ENCODE data around the gene FOXJ1. TPM values are rescaled to one million over a fixed set of nuclear protein-coding genes. Genes with fewer than 3 reads are reported as not detected.

The FOXJ1 gene
- total RNA-seq, 2 donors from 2014 or later = 1.3 to 2.1 TPM

- H3K4me3 Mint-ChIP-seq = no peak overlapping the region
- no peaks in the 10 kb centered on the region for H3K9me3 ChIP-seq (ENCODE audit: control insufficient read depth, low read length, poor library complexity, severe bottlenecking)
- peaks cover 4% of the 10 kb centered on the region for H3K36me3 Mint-ChIP-seq (ENCODE audit: low read depth)
- no peak for ATAC-seq
- peaks cover 4% of the 10 kb centered on the region for H3K4me1 Mint-ChIP-seq
- DNase-seq = no peak
- H3K27ac Mint-ChIP-seq = no peak overlapping the region
- no peaks in the 10 kb centered on the region for H3K27me3 Mint-ChIP-seq
Measured at GRCh38 chr17:76173474-76173873, 32.4 kb upstream of the FOXJ1 start.

DNA sequence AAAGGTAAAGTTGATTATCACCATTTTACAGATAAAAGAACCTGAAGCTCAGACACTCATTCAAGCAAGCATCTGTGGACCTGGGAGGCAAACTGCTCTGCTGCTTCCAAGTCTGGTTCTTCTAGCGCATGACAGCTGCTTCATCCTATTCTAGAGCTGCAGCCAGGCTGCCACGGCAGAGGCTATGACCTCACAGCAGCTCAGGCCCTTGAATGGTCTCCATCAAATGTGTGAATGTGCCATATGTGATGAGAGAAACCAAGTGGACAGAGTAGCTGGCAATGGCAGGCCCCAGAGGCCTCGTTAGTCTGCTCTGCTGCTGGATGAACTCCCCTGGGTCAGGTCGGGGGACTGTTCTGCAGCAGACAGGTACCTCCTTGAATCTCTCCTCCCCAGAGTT is 30.7 kb upstream of the FOXJ1 start:
- Mint-ChIP-seq H3K4me3 (no peak overlapping the region), H3K36me3 (ENCODE audit: low read depth) (peaks cover 5% of the 10 kb centered on the region), H3K27me3 (no peaks in the 10 kb centered on the region), H3K27ac (peak overlapping the region; percentile 14), H3K4me1 (peaks cover 7% of the 10 kb centered on the region)
- ATAC-seq (no peak), DNase-seq (no peak)
- H3K9me3 ChIP-seq (ENCODE audit: control insufficient read depth, low read length, poor library complexity, severe bottlenecking) = no peaks in the 10 kb centered on the region

- H3K4me3 Mint-ChIP-seq = no peak overlapping the region
- no peaks in the 10 kb centered on the region for H3K27me3 Mint-ChIP-seq
- peaks cover 5% of the 10 kb centered on the region for H3K36me3 Mint-ChIP-seq (ENCODE audit: low read depth)
- no peaks in the 10 kb centered on the region for H3K9me3 ChIP-seq (ENCODE audit: control insufficient read depth, low read length, poor library complexity, severe bottlenecking)
- DNase-seq (no peak), ATAC-seq (no peak)
- H3K4me1 Mint-ChIP-seq = peaks cover 4% of the 10 kb centered on the region
- no peak overlapping the region for H3K27ac Mint-ChIP-seq
Measured at GRCh38 chr17:76170114-76170513, 29.1 kb upstream of the FOXJ1 start.

DNA sequence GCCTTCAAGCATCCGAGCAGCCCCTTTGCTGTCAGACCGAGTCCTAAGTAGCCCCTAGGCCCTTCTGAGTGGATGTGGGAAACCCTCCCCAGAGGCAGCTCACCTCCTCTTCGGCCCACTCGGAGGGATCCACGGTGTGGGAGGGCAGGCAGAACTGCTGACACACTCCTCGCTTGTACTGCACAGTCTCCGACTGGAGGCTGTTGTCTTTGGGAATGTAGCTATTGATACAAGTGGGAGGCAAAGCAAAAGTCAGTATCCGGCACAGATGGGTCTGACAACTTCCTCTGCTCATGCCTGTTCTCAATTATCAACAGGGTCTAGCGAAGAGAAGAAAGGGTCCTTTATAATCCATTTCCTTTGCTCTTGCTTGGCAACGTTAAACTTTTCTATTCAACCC is 25.9 kb upstream of the FOXJ1 start:
- no peak for DNase-seq

GRCh38 chr17:76166168-76166567 is 25.1 kb upstream of the FOXJ1 start:
- no peak overlapping the region for H3K27ac Mint-ChIP-seq
- no peaks in the 10 kb centered on the region for H3K9me3 ChIP-seq (ENCODE audit: control insufficient read depth, low read length, poor library complexity, severe bottlenecking)
- peaks cover 8% of the 10 kb centered on the region for H3K4me1 Mint-ChIP-seq
- no peaks in the 10 kb centered on the region for H3K27me3 Mint-ChIP-seq
- H3K4me3 Mint-ChIP-seq = no peak overlapping the region
- ATAC-seq = no peak
- peaks cover 5% of the 10 kb centered on the region for H3K36me3 Mint-ChIP-seq (ENCODE audit: low read depth)
- DNase-seq = no peak

More for the DNA sequence above, 25.9 kb upstream of the FOXJ1 start:
- ATAC-seq = no peak
- no peaks in the 10 kb centered on the region for H3K9me3 ChIP-seq (ENCODE audit: control insufficient read depth, low read length, poor library complexity, severe bottlenecking)
- Mint-ChIP-seq H3K4me3 (no peak overlapping the region), H3K27me3 (no peaks in the 10 kb centered on the region), H3K4me1 (peaks cover 8% of the 10 kb centered on the region), H3K36me3 (ENCODE audit: low read depth) (peaks cover 5% of the 10 kb centered on the region), H3K27ac (no peak overlapping the region)

DNA sequence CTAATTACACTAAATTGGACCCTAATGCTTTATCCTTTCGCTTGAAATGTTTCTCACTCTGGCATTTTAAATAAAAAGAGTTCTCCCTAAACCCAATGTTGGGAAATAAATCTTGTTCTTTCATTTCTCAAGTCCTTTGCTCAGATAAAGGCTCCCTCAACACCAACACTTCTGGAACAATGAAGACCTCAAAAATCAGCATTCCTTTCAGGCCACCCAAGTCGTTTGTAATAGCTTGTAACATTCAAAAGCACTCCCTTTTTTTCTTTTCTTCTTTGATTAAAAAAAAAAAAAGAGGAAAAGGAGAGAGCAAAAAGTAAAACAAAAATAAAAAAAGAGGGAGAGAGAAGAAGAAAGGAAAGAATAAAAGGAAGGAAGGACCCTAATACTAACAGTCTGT is 23.3 kb upstream of the FOXJ1 start:
- no peak for ATAC-seq
- Mint-ChIP-seq H3K4me3 (no peak overlapping the region), H3K27ac (peak overlapping the region; percentile 67), H3K27me3 (no peaks in the 10 kb centered on the region), H3K36me3 (ENCODE audit: low read depth) (peaks cover 5% of the 10 kb centered on the region), H3K4me1 (peaks cover 8% of the 10 kb centered on the region)
- no peaks in the 10 kb centered on the region for H3K9me3 ChIP-seq (ENCODE audit: control insufficient read depth, low read length, poor library complexity, severe bottlenecking)
- DNase-seq = no peak

DNA sequence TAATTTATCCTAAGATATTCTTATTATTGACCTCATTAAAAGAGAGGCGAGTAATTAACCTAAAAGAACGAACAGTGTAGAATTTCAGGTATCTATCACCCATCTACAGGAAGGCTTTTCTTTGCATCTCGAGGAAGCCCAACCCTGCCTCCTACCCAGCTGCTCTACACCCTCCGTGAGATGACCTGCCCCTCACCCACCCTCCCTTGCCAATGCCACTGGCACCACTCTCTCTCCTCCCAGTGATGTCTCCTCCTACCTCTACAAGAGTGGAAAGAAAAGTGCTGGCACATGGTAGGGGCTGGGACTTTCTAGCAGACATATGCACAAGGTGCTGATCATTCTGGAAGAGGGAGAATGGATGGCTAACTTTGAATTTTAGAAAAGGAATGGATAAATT is 22.9 kb upstream of the FOXJ1 start:
- H3K27ac Mint-ChIP-seq = peak overlapping the region; percentile 67
- ATAC-seq (no peak), DNase-seq (no peak)
- H3K4me3 Mint-ChIP-seq = no peak overlapping the region
- H3K9me3 ChIP-seq (ENCODE audit: control insufficient read depth, low read length, poor library complexity, severe bottlenecking) = no peaks in the 10 kb centered on the region
- peaks cover 3% of the 10 kb centered on the region for H3K36me3 Mint-ChIP-seq (ENCODE audit: low read depth)
- H3K4me1 Mint-ChIP-seq = peaks cover 8% of the 10 kb centered on the region
- H3K27me3 Mint-ChIP-seq = no peaks in the 10 kb centered on the region

- no peaks in the 10 kb centered on the region for H3K9me3 ChIP-seq (ENCODE audit: control insufficient read depth, low read length, poor library complexity, severe bottlenecking)
- peaks cover 3% of the 10 kb centered on the region for H3K36me3 Mint-ChIP-seq (ENCODE audit: low read depth)
- DNase-seq (no peak), ATAC-seq (no peak)
- H3K4me1 Mint-ChIP-seq = peaks cover 7% of the 10 kb centered on the region
- H3K4me3 Mint-ChIP-seq = no peak overlapping the region
- H3K27me3 Mint-ChIP-seq = no peaks in the 10 kb centered on the region
- no peak overlapping the region for H3K27ac Mint-ChIP-seq
Measured at GRCh38 chr17:76161619-76162266, 20.7 kb upstream of the FOXJ1 start.

- peaks cover 3% of the 10 kb centered on the region for H3K36me3 Mint-ChIP-seq (ENCODE audit: low read depth)
- peaks cover 7% of the 10 kb centered on the region for H3K4me1 Mint-ChIP-seq
- no peaks in the 10 kb centered on the region for H3K27me3 Mint-ChIP-seq
- DNase-seq (no peak), ATAC-seq (no peak)
- H3K4me3 Mint-ChIP-seq = no peak overlapping the region
- no peak overlapping the region for H3K27ac Mint-ChIP-seq
- H3K9me3 ChIP-seq (ENCODE audit: control insufficient read depth, low read length, poor library complexity, severe bottlenecking) = no peaks in the 10 kb centered on the region
Measured at GRCh38 chr17:76160896-76161528, 20.0 kb upstream of the FOXJ1 start.

DNA sequence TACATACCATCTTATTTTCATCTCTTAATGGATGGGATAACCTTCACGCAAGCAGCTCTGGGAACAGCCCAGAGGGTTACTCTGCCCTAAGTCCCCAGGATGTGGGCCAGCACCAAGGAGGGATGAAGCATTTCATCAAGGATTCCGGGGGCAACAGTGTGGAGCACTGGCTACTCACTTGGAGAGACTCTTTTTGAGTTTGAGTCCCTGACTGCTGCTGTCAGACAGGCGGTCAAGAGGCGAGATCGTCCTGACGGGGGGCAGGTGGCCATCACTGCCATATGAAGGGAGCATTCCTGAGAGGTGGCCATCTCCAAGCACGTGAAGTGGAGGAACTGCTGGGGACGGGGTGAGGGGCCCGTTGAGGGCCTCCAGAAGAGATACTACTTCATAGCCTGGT is 18.1 kb upstream of the FOXJ1 start:
- no peak for DNase-seq
- H3K4me3 Mint-ChIP-seq = no peak overlapping the region
- peaks cover 7% of the 10 kb centered on the region for H3K4me1 Mint-ChIP-seq
- no peaks in the 10 kb centered on the region for H3K9me3 ChIP-seq (ENCODE audit: control insufficient read depth, low read length, poor library complexity, severe bottlenecking)
- H3K27me3 Mint-ChIP-seq = no peaks in the 10 kb centered on the region
- no peak for ATAC-seq
- H3K36me3 Mint-ChIP-seq (ENCODE audit: low read depth) = peaks cover 3% of the 10 kb centered on the region
- H3K27ac Mint-ChIP-seq = peak overlapping the region; percentile 47

GRCh38 chr17:76157759-76158158 is 16.7 kb upstream of the FOXJ1 start:
- Mint-ChIP-seq H3K4me1 (peaks cover 4% of the 10 kb centered on the region), H3K27me3 (no peaks in the 10 kb centered on the region), H3K27ac (peak overlapping the region; percentile 24), H3K4me3 (no peak overlapping the region), H3K36me3 (ENCODE audit: low read depth) (peaks cover 3% of the 10 kb centered on the region)
- DNase-seq (no peak), ATAC-seq (no peak)
- H3K9me3 ChIP-seq (ENCODE audit: control insufficient read depth, low read length, poor library complexity, severe bottlenecking) = no peaks in the 10 kb centered on the region

DNA sequence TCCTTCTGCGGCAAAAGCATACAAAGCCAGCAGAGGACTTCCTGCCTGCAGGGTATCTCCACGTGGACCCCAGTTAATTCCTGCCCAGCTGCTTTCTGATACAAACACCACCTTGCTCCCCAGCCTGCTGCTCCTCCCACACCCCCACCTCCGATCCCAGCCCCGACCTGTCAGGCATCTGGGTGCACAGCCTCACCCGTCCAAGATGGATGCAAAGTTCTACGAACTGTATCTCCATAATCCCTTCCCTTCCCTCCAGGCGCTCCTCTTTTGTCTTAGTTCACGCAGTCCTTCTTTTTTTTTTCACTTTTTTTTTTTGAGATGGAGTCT is 15.6 kb upstream of the FOXJ1 start:
- H3K36me3 Mint-ChIP-seq (ENCODE audit: low read depth) = peaks cover 3% of the 10 kb centered on the region
- H3K27me3 Mint-ChIP-seq = no peaks in the 10 kb centered on the region
- no peaks in the 10 kb centered on the region for H3K9me3 ChIP-seq (ENCODE audit: control insufficient read depth, low read length, poor library complexity, severe bottlenecking)
- ATAC-seq (no peak), DNase-seq (no peak)
- no peak overlapping the region for H3K27ac Mint-ChIP-seq
- peaks cover 10% of the 10 kb centered on the region for H3K4me1 Mint-ChIP-seq
- H3K4me3 Mint-ChIP-seq = no peak overlapping the region

GRCh38 chr17:76155988-76156661 is 15.1 kb upstream of the FOXJ1 start:
- no peak for DNase-seq
- Mint-ChIP-seq H3K36me3 (ENCODE audit: low read depth) (peaks cover 3% of the 10 kb centered on the region), H3K4me1 (peaks cover 10% of the 10 kb centered on the region), H3K27me3 (no peaks in the 10 kb centered on the region), H3K4me3 (no peak overlapping the region), H3K27ac (no peak overlapping the region)
- H3K9me3 ChIP-seq (ENCODE audit: control insufficient read depth, low read length, poor library complexity, severe bottlenecking) = no peaks in the 10 kb centered on the region
- no peak for ATAC-seq

All from T-helper 17 cell (primary cell).